ENCODE data around the gene PRODH.
"Not testable (repeated sequence)": the region's sequence is repeated elsewhere in the genome, so short reads cannot be mapped to it uniquely, and the experiment has no call there.

The PRODH gene

DNA sequence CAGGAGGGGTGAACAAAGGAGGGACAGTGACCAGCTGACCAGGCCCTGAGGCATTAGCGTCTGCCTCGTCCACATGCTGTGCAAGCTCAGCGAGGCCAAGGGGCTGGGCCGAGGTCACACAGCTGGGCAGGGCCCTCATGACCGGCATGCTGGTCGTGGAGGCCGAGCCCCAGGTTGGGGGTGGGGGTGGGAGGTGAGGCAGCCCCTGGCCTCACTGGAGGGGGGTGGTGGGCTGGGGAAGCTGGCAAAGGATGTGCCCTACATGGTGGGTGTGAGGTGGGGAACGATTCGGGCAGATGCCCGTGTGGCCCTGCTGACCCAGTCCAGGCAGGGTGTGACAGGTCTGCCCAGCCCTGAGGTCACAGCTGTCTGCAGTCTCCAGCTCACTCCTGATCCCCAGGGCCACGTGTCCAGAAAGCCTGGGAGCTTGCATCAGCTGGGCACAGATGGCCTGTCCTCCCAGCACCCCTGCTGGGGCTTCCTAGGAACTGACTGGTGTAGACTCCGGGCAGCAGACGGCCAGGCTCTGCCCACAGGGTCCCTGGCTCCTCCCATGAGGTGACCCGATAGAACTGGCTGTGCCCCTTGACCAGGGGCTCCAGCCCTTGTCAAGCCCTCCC, 31.4 kb upstream of the PRODH start:
- not testable (repeated sequence) for DNase-seq

DNA sequence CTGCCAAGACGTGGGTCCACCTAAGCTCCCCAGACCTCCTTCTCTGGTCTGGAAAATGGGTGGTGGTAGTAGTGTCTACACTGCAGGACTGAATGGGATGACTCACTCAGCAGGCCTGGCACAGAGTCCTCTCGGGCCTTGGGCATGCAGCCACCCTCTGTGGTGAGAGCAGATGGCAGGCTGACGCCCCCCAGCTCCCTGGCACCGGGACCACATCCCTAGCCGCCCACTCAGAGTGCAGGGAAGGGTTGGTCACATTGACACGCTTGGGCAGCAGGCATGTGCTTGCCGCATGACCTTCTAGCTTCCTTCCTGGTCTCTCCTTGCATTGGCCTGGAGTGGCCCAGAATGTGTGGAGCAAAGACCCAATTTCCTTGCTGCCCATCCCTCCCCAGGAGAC, 30.7 kb upstream of the PRODH start:
- no peak for DNase-seq

DNA sequence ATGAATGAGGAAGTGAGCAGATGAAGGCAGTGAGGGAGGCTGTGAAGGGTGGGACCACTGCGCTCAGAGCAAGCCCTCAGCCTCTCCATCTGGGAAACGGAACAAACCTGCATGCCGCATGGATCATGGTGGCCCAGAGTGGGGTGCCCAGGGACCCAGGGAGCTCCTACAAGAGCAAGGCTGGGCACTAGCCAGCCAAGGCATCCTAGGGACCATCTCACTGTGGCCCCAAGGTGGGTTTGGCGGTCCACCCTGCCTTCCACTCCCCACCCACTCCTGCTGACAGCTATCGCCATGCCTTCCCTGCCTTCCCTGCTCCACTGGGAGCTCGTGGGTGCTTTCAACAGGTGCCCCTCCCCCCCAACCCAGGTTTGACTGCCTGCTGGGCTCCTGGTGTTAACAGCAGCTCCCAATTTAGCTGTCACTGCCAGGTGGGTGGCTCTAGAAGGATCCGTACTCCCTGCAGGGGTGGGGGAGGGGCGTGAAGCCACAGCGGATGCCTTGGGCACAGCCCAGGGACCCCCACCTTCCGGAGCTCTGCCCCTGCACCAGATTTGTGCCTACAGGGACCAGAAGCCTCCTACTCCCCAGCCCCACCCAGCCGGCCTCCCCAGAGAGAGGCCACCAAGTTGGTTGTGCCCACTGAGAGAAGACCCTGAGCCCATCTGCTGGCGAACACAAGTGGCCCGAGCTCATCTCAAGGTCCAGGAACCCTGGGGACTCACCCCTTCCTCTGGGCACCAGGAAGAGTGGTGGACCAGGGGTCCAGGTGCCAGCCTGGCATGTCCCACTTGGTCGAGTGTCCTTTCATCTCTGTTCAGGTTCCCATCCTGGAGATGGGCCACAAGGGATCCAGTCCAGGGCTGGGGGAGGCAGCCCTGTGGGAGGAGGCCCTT, 29.7 kb upstream of the PRODH start:
- DNase-seq = no peak

DNA sequence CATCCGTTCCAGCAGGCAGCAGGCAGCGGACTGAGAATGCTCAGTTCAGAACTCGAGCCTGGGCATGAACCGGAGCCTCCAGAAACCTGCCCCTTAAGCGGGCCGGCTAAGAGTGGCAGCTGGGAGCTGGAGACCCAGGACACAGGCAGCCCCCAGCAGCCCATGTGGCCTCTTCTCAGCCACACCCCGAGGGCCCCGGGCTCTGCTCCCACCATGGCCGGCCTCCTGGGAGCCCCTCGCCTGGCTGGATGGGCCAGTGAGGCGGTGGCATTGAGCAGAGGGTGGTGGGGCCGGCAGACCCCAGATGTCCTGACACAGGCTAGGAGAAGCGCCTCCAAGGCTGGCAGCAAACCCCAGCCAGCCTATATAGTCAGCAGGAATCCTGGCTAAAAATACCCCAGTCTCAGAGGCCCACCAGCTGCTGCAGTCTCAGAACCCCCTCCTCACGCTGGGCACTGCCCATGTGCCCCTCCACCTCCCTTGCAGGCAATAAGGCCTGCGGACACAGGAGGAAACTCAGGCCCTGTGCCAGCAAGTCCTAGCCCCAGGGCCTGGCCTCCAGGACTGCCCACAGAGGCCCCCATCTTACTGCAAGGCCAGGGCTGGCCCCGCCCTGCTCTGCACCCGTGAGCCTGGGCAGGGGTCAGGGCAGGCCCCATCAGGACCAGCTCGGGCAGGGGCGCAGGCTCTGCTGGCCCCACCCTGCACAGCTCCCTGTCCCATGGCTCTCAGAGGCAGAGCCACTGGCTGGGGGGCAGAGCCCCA, 28.6 kb upstream of the PRODH start:
- not testable (repeated sequence) for DNase-seq

DNA sequence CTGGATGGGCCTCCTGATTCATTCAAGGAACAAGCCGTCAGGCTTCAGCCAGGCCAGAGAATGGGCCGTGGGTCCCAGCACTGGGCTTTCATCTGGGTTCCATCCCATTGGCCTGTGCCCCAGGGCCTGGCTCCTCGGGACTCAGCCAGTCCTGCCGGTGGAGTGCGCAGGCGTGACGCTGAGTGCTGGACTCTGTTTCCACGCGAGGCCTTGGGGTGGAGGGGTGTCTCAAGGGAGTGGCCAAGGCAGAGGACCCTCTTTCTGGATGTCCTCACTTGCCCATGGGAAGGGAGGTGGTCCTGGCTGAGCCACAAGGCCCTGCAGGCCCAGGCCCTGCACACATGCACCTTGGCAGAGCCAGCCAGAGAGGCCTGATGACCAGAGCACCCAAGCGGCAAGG, 28.0 kb upstream of the PRODH start:
- DNase-seq = not testable (repeated sequence)

DNA sequence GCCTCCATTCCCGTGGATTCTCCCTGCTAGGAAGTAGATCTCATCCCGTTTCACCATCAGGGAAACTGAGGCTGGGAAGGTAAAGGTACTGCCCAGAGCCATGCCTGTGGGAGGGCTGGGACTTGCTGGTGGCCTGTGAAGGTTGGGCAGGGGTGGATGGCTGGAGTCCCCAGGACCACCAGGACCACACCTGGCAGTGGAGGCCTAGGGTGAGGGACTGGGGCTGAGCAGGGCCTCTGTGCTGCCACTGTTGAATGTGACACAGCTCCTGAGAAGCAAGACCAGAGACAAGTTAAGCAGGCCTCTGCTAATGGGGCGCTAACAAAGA, 26.2 kb upstream of the PRODH start:
- no peak for DNase-seq

DNA sequence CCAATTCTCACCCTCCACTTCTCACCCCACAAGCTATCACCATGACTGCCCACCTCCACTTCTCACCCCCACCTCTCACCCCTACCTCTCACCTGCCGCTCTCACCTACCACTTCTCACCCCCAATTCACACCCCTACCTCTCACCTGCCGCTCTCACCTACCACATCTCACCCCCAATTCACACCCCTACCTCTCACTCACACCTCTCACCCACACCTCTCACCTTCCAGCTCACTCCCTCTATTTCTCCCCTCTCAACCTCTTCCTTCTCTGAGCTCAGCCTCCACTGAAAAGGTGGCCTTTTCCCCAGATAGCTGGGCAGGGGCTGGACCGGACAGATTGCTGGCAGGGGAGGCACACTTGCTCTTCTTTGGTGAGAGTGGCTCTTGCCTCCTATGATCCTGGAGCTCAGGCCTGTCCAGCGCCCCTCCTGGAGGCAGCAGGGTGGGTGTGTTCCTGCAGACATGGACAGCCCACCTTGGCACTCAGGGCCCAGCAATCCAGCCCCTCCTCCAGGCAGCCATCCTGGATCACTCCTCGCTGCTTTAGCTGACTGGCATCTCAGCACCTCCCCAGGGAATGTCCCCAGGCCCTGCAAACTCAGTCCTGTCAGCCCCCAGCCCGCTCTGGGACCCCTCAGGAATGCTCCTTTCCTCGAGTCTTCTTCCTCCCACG, 25.7 kb upstream of the PRODH start:
- DNase-seq = not testable (repeated sequence)

DNA sequence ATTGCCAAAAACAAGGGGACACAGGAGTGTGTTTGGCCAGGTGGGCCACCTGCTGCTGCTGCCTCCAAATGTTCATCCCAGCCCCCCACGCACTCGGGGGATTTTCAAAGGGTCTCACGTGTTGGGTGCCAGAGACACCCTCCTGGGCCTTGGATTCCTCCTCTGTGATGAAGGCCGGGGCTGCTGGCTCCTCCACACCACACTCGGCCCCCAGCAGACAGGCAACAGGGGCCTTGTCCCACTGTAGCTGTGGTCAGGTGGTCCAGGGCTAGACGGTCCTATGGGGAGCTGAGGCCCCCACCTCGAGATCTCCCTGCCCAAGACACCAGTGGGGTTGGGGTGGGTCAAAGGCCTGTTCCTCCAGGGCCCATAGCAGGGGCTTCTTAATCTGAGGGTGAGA, 25.1 kb upstream of the PRODH start:
- DNase-seq = not testable (repeated sequence)

DNA sequence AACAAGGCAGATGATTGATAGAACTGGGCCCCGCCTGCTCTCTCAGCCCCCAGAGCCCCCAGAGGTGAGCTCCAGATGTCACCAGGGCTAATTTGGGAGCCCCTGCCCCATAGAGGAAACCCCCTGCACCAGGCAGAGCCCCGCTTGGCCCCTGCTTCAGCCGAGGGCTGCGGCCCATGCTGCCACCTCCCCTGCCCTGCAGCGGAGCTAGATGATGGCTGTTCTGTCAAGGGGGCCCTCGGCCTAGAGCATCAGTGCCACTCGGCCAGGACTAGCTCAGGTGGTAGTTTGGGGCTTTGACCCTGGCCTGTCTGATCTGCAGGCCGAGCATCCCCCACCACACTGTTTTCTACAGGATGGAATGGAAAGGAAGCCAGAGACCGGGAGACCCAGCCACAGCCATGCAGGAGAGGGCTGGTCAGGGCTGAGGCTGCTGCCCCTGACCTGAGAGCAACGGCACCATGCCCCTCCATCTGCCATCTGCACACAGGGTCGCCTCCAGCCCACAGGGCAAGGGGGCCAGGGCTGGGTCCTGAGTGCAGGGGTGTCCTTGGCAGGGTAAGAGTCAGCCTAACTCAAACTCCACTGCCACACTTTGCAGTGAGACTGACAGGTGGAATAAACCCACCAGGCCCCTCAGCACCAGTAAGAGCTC, 24.2 kb upstream of the PRODH start:
- DNase-seq = not testable (repeated sequence)

DNA sequence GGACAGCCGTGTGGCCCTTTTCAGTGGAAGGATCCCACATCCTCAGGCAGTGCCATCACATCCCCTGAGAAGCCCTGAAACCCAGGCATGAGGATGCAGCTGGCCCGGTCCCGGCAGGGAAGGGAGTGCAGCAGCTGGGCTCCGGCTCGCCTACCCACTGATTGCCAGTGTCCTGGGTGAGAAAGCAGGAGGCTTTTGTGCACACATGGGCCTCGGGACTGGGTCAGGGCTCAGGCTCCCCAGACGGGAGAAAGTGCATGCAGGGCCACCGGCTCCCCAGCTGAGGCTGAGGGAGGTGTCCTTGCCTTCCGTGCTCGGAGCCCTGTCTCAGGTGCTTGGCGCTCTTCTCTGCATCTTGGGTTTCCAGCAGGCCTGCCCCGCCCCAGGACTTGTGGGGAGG, 23.6 kb upstream of the PRODH start:
- DNase-seq = not testable (repeated sequence)

DNA sequence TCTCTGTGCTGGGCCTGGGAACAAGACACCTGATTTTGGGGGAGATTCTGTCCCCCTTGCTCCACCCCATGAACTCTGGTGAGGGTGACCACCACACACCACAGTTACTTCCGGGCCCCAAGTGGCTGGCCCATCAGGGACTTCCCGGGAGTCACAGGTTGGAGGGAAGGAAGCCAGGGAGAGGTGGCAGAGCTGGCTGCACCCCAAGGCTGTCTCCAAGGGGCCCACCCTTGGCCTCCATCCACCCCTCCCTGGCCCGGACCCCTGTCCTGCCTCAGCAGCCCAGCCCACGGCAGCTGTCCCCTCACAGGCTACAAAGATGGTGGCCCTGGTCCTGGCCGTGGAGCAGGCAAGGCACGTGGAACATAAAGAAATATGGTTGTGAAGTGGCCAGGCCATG, 23.2 kb upstream of the PRODH start:
- not testable (repeated sequence) for DNase-seq

DNA sequence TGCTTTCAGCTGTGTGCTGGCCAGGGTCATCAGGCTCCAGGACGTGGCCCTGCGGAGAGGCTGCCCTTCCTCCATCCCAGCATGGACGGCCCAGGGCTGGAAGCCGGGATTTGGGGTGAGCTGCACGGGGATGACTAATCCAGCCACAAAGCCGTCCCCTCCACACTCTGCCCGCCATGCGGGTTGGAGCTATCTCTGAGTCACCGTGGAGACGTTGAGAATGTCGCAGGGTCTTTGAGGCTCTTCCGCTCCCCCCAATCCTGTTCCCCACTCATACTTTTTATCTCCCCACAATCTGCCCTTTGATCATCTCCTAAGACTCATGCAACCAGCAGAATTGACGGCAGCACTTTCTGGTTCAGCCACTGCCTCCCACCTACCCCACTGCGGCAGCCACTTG, 22.6 kb upstream of the PRODH start:
- not testable (repeated sequence) for DNase-seq

DNA sequence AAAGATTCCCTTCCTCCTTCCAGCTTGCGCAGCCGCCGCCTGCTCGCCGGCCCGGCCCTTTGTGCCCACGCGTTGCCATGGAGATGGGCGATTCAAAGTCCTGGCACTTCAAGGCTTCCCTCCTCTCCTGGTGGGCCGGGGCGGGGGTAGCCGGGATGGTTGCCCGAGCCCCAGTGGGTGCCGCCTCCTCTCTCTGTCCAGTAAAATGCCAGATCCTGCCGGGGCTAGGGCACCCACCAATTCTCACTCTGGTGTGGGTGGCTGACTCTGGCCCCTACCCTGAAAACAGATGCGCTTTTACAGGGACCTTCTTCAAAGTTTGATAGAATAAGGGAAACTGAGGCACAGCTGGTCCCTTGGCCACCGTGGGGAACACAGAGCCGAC, 22.2 kb upstream of the PRODH start:
- not testable (repeated sequence) for DNase-seq

DNA sequence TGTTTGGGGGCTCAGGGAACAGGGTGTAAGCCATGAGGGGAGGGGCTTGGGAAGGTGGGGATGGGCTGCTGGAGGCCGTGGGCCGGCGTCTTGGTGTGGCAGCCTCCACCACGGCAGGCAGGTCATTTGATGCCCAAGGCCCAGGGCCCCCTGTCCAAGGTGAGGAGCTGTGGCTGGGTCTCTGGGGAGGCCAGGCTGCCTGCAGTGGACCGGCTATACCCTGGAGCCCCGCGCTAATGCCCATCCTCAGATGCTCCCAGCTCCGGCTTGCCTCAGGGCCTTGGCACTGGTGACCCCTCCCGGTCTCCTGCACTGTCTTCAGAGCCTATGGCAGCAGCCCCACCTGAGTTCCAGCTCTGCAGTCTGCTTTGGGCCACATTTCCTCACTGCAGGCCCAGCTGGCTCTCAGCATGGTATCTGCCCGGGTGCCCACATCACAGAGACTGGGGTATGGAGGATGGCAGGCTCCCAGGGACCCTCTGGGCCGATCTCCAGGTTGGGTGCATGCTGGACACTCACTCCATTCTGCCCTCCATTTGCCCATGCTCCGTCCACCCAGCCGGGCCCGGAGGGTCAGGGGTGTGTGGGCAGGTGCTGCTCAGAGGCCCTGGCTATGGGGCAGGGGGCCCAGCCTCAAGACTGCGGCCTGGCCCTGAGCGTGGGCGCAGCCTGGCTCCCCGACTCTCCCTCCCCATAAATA, 21.7 kb upstream of the PRODH start:
- DNase-seq = not testable (repeated sequence)

DNA sequence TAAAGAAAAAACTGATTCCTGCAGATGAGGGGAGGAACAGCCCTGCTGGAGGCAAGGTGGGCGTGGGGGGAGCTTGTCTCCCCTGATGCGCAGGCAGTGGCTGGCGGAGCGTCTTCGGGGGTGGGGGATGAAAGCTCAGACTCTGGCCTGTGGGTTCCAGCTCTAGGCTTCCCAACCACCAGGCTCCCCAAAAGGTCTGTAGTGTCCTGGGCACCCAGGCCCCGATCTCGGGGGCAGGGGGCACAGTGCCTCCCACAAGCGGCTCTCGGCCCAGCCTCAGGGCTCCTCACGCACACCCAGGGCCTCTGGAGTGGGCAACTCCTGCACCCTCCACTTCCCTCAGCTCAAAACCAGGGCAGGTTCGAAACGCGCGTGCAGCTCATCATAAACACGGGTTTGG, 20.9 kb upstream of the PRODH start:
- DNase-seq = not testable (repeated sequence)

DNA sequence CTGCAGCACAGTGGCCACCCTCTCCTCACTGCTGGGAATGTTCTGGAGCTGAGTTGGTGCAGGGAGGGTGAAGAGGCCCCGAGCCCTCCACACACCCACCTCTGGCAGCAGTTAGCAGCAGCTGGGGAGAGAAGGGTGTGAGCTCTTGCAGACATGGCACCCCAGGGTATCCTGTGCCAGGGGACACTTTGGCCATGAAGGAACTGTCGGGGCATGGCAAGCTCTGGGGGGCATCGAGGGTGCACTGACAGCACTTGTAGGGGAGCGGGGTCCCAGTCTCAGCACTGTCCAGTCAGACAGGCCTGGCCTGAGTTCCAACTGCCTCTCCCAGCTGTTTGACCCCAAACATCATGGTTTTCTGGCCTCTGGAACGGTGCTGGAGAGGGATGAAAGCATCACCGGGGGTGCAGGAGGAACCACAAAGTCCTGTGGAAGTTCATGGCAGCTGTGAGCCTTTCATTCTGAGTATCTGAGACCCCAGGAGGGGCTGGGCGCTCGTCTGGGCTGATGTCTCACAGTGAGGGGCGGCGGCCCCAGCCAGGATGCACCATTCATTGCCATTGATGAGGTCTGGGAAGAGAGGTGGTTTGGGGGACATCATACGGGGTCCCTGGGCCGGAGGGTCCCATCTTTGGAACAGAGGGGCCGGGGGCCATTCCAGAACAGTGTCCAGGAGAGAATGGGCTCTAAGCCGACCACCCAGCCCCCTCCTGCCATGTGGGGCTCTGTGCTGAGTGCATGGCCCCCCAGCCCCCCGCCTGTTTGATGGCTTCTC, 20.2 kb upstream of the PRODH start:
- not testable (repeated sequence) for DNase-seq

DNA sequence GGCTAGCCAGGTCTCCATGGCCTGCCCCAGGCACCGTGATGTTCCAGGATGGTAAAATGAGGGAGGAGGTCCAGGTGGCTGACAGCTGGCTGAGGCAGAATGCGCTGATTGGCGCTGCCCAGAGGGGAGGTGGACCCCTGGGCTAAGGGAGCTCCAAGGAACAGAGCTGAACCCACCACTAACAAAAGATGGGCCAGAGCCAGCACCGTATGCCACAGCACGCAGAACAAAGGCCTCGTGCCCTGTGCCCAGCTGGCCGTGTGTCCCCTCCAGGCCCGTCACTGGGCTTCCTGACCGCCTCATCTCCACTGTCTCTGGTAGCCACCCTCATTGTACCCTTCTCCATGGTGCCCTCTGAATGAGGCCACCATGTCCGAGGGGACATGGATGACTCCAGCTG, 19.6 kb upstream of the PRODH start:
- DNase-seq = no peak

DNA sequence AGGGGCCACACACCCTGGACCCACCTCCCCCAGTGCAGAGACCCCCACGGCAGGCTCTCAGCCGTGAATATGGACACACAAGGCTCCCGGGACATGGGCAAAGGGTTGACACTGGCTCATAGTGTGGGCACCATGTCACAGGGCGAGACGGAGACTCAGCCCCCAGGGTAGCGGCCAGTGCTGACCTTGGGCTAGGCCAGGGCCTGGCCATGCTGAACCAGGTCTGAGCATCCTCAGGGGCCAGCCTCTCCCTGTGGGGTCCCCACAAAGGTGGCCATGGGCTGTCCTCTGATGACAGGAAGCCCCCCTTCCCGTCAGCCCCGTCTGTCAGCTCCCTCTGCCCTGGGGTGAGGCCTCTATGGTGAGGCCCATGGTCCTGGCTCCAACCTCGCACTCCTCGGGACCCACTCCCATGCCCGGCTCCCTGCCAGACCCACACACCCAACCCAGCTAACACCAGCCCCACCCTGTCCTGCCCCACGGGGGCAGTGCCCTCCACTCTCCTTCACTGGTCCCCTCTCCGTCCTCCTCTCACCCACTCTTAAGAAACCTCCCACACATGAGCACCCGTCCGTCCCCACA, 19.0 kb upstream of the PRODH start:
- DNase-seq = no peak

DNA sequence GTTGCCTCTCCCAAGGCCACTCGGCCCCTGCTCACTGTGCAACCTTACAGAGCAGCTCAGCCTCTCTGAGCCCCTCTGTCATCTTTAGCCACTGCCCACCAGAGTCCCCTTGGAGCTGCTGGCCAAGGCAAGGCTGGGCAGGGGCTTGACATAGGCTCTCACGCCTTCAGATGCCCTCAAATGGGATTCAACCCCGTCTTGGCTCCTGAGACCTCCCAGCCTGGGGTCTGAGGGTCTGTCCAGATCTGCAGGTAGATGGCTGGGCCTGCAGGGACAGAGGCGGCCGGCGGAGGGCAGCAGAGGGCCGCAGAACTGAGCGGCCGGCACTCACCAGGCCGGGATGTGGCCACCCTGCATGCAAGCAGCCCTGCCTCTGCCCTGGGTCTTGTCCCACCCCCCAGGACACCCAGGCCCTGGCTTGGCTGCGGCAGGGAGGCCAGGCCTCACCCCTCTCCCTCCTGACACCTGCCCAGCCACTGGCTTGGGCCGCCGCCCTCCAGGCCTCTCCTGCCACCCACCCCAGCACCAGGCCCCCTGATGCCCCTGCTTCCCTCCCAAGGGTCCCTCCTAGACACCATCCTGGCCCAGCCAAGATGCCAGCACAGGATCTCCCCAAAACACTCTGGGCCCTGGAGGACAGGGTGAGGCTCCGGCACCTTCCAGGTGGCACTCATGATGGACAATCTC, 18.4 kb upstream of the PRODH start:
- DNase-seq = peak; percentile 52

DNA sequence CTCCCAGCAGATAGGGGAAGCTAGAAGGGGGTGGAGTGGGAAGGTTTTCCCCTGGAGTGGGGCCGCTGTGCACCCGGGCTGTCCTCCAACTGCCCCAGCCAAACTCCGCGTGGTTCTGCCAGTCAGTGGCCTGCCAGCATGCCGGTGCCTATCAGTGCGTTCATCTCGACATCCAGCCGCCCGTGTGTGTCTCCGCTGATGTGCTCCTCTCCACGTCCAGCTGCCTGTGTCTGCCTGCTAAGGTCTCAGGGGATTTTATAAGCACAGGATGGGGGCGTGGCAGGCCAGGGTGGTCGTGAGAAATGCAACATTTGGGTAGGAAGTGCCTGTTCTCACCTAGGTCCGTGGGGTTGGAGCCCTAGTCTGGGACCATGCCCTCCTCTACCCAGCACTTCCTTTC, 17.0 kb upstream of the PRODH start:
- DNase-seq = not testable (repeated sequence)

All from CD4-positive, alpha-beta T cell treated with Interleukin-10 for 1 hour (primary cell).